Measurements from ENCODE around the gene ATP11A. TPM values are rescaled to one million over a fixed set of nuclear protein-coding genes. Genes with fewer than 3 reads are reported as not detected.

The ATP11A gene
- total RNA-seq, 2 donors from 2014 or later, result 15.8 to 19.6 TPM

GRCh38 chr13:112752711-112753541, 63.1 kb downstream of the ATP11A start:
- Histone ChIP-seq H3K36me3 (no peaks in the 10 kb centered on the region), H3K4me1 (no peaks in the 10 kb centered on the region), H3K27me3 (no peaks in the 10 kb centered on the region), H3K9ac (ENCODE audit: low read depth in 2 of 2, low read length in 2 of 2) (no peak overlapping the region), H3K9me3 (no peaks in the 10 kb centered on the region), H3K4me3 (no peak overlapping the region), H3K27ac (no peak overlapping the region)
- no peak for DNase-seq
- intact Hi-C loops (cut with DNase I), result no loop called here
- TF ChIP-seq, protein P1, sequence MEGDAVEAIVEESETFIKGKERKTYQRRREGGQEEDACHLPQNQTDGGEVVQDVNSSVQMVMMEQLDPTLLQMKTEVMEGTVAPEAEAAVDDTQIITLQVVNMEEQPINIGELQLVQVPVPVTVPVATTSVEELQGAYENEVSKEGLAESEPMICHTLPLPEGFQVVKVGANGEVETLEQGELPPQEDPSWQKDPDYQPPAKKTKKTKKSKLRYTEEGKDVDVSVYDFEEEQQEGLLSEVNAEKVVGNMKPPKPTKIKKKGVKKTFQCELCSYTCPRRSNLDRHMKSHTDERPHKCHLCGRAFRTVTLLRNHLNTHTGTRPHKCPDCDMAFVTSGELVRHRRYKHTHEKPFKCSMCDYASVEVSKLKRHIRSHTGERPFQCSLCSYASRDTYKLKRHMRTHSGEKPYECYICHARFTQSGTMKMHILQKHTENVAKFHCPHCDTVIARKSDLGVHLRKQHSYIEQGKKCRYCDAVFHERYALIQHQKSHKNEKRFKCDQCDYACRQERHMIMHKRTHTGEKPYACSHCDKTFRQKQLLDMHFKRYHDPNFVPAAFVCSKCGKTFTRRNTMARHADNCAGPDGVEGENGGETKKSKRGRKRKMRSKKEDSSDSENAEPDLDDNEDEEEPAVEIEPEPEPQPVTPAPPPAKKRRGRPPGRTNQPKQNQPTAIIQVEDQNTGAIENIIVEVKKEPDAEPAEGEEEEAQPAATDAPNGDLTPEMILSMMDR (IDR thresholded peaks at IDR 0.05), result no peak

DNA sequence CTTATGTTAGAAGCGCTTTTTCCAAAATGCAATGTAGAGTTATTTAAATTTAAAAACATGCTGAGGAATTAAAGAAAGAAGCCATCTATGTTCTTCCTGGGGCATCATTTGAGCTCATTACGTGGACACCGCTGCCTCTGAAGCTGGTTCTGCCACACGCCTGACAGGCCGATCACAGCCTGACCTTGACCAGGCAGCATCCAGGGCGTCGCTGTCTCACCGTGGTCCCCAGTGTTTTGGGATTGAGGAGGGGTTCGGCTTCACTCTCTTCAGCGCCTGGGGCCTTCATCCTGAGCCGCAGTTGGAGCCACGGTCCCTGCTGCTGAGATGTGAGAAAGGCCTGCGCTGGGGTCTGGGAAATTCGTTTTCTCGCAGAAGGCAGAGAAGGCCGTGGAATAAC, 64.0 kb downstream of the ATP11A start:
- intact Hi-C loops (cut with DNase I), result no loop called here
- H3K36me3 ChIP-seq, result no peaks in the 10 kb centered on the region
- no peak overlapping the region for H3K9ac ChIP-seq (ENCODE audit: low read depth in 2 of 2, low read length in 2 of 2)
- H3K27ac ChIP-seq, result no peak overlapping the region
- no peak overlapping the region for H3K4me3 ChIP-seq
- H3K27me3 ChIP-seq, result no peaks in the 10 kb centered on the region
- TF ChIP-seq, protein P1 (IDR thresholded peaks at IDR 0.05), result no peak
- no peaks in the 10 kb centered on the region for H3K9me3 ChIP-seq
- H3K4me1 ChIP-seq, result no peaks in the 10 kb centered on the region
- DNase-seq, result no peak

DNA sequence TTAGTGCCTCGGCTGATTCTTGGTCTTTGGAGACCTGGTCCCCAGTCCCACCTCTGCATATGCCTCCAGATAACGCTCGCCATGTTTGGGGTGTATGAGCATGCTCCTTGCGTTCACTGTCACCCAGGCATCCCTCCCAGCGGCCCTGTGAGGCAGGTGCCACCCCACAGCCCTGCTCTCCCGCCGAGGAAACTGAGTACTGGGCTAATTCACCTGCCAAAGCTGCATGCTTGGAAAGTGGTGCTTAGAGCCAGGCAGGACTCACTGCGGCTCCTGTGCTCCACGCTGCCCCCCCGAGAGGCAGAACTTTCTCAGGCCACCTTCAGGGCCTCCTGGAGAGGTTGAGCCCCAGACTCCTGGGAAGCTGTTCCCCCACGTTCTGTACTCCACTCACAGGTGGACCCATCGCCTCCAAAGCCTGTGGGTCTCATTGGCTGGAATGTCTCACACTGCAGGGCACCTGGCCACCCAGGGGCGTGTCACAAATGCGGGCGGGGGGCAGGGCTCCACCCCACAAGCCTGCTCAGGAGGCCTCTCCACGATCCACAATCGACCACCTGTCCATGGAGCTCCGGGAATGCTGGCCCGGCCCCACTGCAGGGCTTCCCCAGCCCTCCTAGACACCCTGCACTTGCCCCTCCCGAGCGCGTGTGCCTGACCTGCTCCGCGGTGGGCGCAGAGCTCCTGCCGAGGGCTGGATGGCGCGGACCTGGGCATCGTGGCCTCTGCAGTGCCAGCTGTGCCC, 64.6 kb downstream of the ATP11A start:
- Histone ChIP-seq H3K27me3 (no peaks in the 10 kb centered on the region), H3K9me3 (no peaks in the 10 kb centered on the region), H3K27ac (no peak overlapping the region), H3K4me3 (no peak overlapping the region), H3K9ac (ENCODE audit: low read depth in 2 of 2, low read length in 2 of 2) (no peak overlapping the region), H3K4me1 (no peaks in the 10 kb centered on the region), H3K36me3 (no peaks in the 10 kb centered on the region)
- intact Hi-C loops (cut with DNase I), result no loop called here
- TF ChIP-seq, protein P1 (IDR thresholded peaks at IDR 0.05), result no peak
- DNase-seq, result no peak

DNA sequence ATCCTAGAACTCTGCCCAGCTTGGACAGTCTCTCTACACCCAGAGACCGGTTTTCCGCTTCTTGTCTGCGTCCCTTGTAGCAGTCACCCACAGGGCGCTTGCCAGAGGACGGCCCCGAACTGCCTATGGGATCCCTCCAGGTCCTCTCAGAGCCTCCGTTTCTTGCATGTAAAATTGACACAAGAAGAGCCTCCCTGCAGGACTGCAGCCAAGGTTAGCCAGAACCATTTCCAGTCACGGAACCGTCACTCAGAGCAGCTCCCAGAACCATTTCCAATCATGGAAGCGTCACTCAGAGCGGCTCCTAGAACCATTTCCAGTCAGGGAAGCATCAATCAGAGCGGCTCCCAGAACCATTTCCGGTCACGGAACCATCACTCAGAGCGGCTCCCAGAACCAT, 65.5 kb downstream of the ATP11A start:
- H3K9ac ChIP-seq (ENCODE audit: low read depth in 2 of 2, low read length in 2 of 2), result no peak overlapping the region
- H3K27ac ChIP-seq, result no peak overlapping the region
- H3K36me3 ChIP-seq, result no peaks in the 10 kb centered on the region
- no peaks in the 10 kb centered on the region for H3K27me3 ChIP-seq
- H3K4me3 ChIP-seq, result no peak overlapping the region
- no peaks in the 10 kb centered on the region for H3K4me1 ChIP-seq
- no peaks in the 10 kb centered on the region for H3K9me3 ChIP-seq
- TF ChIP-seq, protein P1 (IDR thresholded peaks at IDR 0.05), result no peak
- DNase-seq, result no peak
- intact Hi-C loops (cut with DNase I), result no loop called here

GRCh38 chr13:112756081-112756480, 66.2 kb downstream of the ATP11A start:
- Histone ChIP-seq H3K9me3 (no peaks in the 10 kb centered on the region), H3K9ac (ENCODE audit: low read depth in 2 of 2, low read length in 2 of 2) (no peak overlapping the region), H3K27ac (no peak overlapping the region), H3K36me3 (no peaks in the 10 kb centered on the region), H3K4me1 (no peaks in the 10 kb centered on the region), H3K4me3 (no peak overlapping the region), H3K27me3 (no peaks in the 10 kb centered on the region)
- no peak for DNase-seq
- intact Hi-C loops (cut with DNase I), result no loop called here
- TF ChIP-seq, protein P1 (IDR thresholded peaks at IDR 0.05), result no peak

Measured in colonic mucosa (tissue), 4 donors.